ENCODE measurements around the gene CLRN1.

- TF ChIP-seq CTCF (IDR thresholded peaks at IDR 0.05) (no peak), EP300 (IDR thresholded peaks at IDR 0.05) (no peak)
Measured at GRCh38 chr3:150902988-150903387, 69.5 kb downstream of the CLRN1 start.

Measured in sigmoid colon (tissue), 4 donors.